GM12878 (cell line): ENCODE data around the gene FBXW7. TPM values are rescaled to one million over a fixed set of nuclear protein-coding genes. Genes with fewer than 3 reads are reported as not detected.

Experiments
- ATAC-seq: fragments of 200-7000 bp; cut with Tn5 transposase; 3 replicates; pipeline ENCODE4 v1.9.1; 2020; ENCODE audit warnings: mild to moderate bottlenecking, moderate library complexity
- BruUV-seq: library from RNA; stranded (reverse); fragments of 400-500 nt; replicated peaks from 2 replicates; lab custom pipeline; 2021; lab: Mats Ljungman, UMichigan
- CTCF ChIA-PET: fragments of 300-600 bp; sonication (Branson Sonifier 250); formaldehyde crosslinking; extraction: SDS; loops from one replicate; lab custom pipeline; 2021; ENCODE audit warnings: inconsistent platforms; lab: Yijun Ruan, JAX
- POLR2A ChIA-PET: fragments of 350-600 bp; formaldehyde crosslinking; extraction: SDS; loops from one replicate; lab custom pipeline; 2021; ENCODE audit warnings: inconsistent platforms; lab: Charles Lee
- RAD21 ChIA-PET: fragments of 300-600 bp; sonication (Branson Sonifier 250); formaldehyde crosslinking; loops from one replicate; lab custom pipeline; 2023; ENCODE audit warnings: antibody characterized with exemption; ENCODE audit not compliant: unreplicated experiment; lab: Charles Lee
- SMC1A ChIA-PET: fragments of 300-600 bp; sonication (Branson Sonifier 250); formaldehyde crosslinking; loops from one replicate; lab custom pipeline; 2023; ENCODE audit not compliant: unreplicated experiment, uncharacterized antibody; lab: Charles Lee
- DNase-seq: peaks from one replicate; pipeline ENCODE4 v3.0.0-alpha.2; 2011; ENCODE audit warnings: low read depth, low spot score
- FAIRE-seq: peaks from 3 replicates; lab custom pipeline; 2011; peaks lifted over from hg19 to GRCh38; lab: Jason Lieb, UNC
- H2AFZ ChIP-seq: 2 replicates; pipeline ENCODE4 v1.6.0; 2011; ENCODE audit warnings: low read depth, low read length, control low read depth; ENCODE audit not compliant: control insufficient read depth
- H3K27ac ChIP-seq: 2 replicates; pipeline ENCODE4 v1.5.1; 2011; ENCODE audit warnings: control low read depth; ENCODE audit not compliant: control insufficient read depth, insufficient read depth
- H3K27me3 ChIP-seq, 2 experiments: replicated peaks in 1 of 2; 2 replicates each; pipeline versions ENCODE4 v1.6.0 to v1.6.1; 2011; ENCODE audit warnings: low read length in 1 of 2; ENCODE audit not compliant: control insufficient read depth in 2 of 2, insufficient read depth in 2 of 2
- H3K36me3 ChIP-seq, 2 experiments: 2 replicates each; pipeline ENCODE4 v1.5.1; 2011; ENCODE audit warnings: low read length in 1 of 2; ENCODE audit not compliant: control insufficient read depth in 2 of 2, insufficient read depth in 2 of 2
- H3K4me1 ChIP-seq: 2 replicates; pipeline ENCODE4 v1.6.1; 2011; ENCODE audit warnings: mild to moderate bottlenecking, low read length, moderate library complexity, mixed read lengths; ENCODE audit not compliant: control insufficient read depth, insufficient read depth
- H3K4me2 ChIP-seq: 2 replicates; pipeline ENCODE4 v1.6.0; 2011; ENCODE audit warnings: control low read depth; ENCODE audit not compliant: control insufficient read depth, insufficient read depth
- H3K4me3 ChIP-seq: fragments of 200-600 bp; sonication (generic); 2 replicates; pipeline ENCODE4 v1.5.1; 2016
- H3K79me2 ChIP-seq: 2 replicates; pipeline ENCODE4 v1.6.0; 2011; ENCODE audit warnings: low read length; ENCODE audit not compliant: control insufficient read depth, insufficient read depth
- H3K9ac ChIP-seq: 2 replicates; pipeline ENCODE4 v1.8.0; 2011; ENCODE audit warnings: low read length, control low read depth, mixed read lengths; ENCODE audit not compliant: control insufficient read depth, insufficient read depth
- H3K9me3 ChIP-seq: replicated peaks from 3 replicates; pipeline ENCODE4 v1.5.1; 2011; ENCODE audit warnings: mild to moderate bottlenecking, low read length; ENCODE audit not compliant: control insufficient read depth, insufficient read depth
- H4K20me1 ChIP-seq: 2 replicates; pipeline ENCODE4 v1.6.0; 2011; ENCODE audit not compliant: control insufficient read depth, insufficient read depth
- BACH1 ChIP-seq: fragments of 450-650 bp; IDR thresholded peaks from 2 replicates; pipeline ENCODE4 v1.6.1; 2017; ENCODE audit warnings: mild to moderate bottlenecking, borderline replicate concordance
- CHD2 ChIP-seq: IDR thresholded peaks from 2 replicates; pipeline ENCODE4 v1.6.1; 2011; ENCODE audit warnings: low read depth, low read length, improper control_type of control experiment, borderline replicate concordance
- STAT3 ChIP-seq: IDR thresholded peaks from 2 replicates; pipeline ENCODE4 v1.6.1; 2011; ENCODE audit warnings: low read depth, low read length, improper control_type of control experiment
- WGBS: methylation state at CpG from one replicate; pipeline ENCODE4 v1.1.6; 2016; ENCODE audit warnings: low lambda C conversion rate; ENCODE audit not compliant: insufficient replicate concordance, insufficient coverage; ENCODE audit errors: missing lambda C conversion rate; 5-methylcytosine and 5-hydroxymethylcytosine counted together
- in situ Hi-C: fragments of 300-500 bp; cut with MboI; formaldehyde crosslinking; loops from 9 replicates; pipeline ENCODE4 v1.14.3; 2018; ENCODE audit warnings: mixed read lengths
- intact Hi-C: fragments of 100-400 bp; cut with micrococcal nuclease; formaldehyde crosslinking; loops from one replicate; pipeline ENCODE4 v1.14.2; 2022; ENCODE audit not compliant: unreplicated experiment
- polyA plus RNA-seq, 11 experiments: library from polyadenylated mRNA; depleted of rRNA in 4 of 11; unstranded in 6 of 11; stranded (reverse) in 5 of 11; fragments of >200 nt; fragmentation: Nextera tagmentation in 4 of 11; fragmentation: Illumina TruSeq in 1 of 11; extraction: Ambion mirVana in 4 of 11; extraction: Trizol in 1 of 11; gene quantifications; 1 replicate in 1 of 11; 2 replicates in 10 of 11; pipeline versions ENCODE4 v1.2.1 to v1.2.3, GENCODE V29; 2011 to 2016; ENCODE audit warnings: inconsistent platforms in 2 of 11, missing spikeins in 2 of 11, low read depth in 1 of 11
- total RNA-seq, 4 experiments: library from RNA; depleted of rRNA in 3 of 4; stranded (reverse); fragments of >200 nt in 3 of 4; fragmentation: Illumina TruSeq in 1 of 4; extraction: Trizol in 1 of 4; gene quantifications; 2 replicates each; pipeline versions ENCODE4 v1.2.1 to v1.2.3, GENCODE V29; 2013 to 2021
- TF ChIP-seq, protein P1 (sequence below): fragments of 450-650 bp; IDR thresholded peaks from 2 replicates; pipeline ENCODE4 v1.6.1; 2017; ENCODE audit warnings: mild to moderate bottlenecking
- TF ChIP-seq, protein P2 (sequence below): fragments of 450-650 bp; formaldehyde crosslinking; IDR thresholded peaks from 2 replicates; pipeline ENCODE4 v1.5.0; 2022; ENCODE audit warnings: mild to moderate bottlenecking, missing genetic modification characterization

The FBXW7 gene
- total and polyA plus RNA-seq, 10 of the 15 experiments (the other 5 are each of a cell fraction or from before 2014, with no cell fraction given), result 35.8 to 118 (median 47.2) TPM

DNA sequence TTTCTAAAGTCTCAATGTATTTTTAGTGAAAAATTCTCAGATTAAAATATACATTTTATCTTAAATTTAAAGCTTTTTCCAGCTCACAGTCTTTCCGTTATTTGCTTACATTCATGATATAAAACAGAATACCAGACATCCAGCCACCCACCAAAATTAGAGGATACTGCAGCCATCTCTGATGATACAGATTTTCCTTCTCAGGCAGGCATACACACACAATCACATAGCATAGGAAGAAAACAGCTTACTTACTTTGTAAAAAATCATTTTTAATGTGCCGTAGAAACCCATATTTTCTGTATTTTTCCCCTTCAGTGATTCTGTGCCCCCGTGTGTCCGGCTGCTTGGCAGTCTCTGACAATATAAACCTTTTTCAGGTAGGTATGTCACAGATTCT is 183.7 kb downstream of the FBXW7 start:
- ATAC-seq, result peak; percentile 24
- ChIA-PET CTCF (interaction anchor here (1.0 to 1.9 kb wide), 5 partner anchors 11 to 151 kb away, joined by 3 to 9 read pairs (median 3); no protein-coding TSS in a partner anchor), SMC1A (interaction anchor here (0.6 to 3.1 kb wide), 11 partner anchors 9 to 383 kb away, joined by 3 to 15 read pairs (median 4); no protein-coding TSS in a partner anchor), RAD21 (interaction anchor here (0.9 to 2.9 kb wide), 8 partner anchors 10 to 149 kb away, joined by 3 to 11 read pairs (median 4); no protein-coding TSS in a partner anchor), POLR2A (interaction anchor here (0.6 to 1.0 kb wide), 2 partner anchors 10 to 1340 kb away, joined by 3 to 4 read pairs; no protein-coding TSS in a partner anchor)
- in situ Hi-C loops (no loop called here), intact Hi-C loops (no loop called here)
- TF ChIP-seq CHD2 (0 out of 2 replicates have a peak, but pooled peaks have one; percentile 14), BACH1 (no peak)
- Histone ChIP-seq H3K79me2 (peaks cover 36% of the 10 kb centered on the region), H3K4me1 (no peaks in the 10 kb centered on the region; the same call in 1 of the 2 replicates), H3K4me3 (peak overlapping the region; percentile 64), H3K27ac (peak overlapping the region; percentile 74), H2AFZ (peak overlapping the region; percentile 60), H3K36me3 (no peaks in the 10 kb centered on the region), H3K4me2 (peak overlapping the region; percentile 79), H4K20me1 (no peaks in the 10 kb centered on the region), H3K9ac (peak overlapping the region; percentile 57), H3K9me3 (no peaks in the 10 kb centered on the region), H3K27me3 (no peaks in the 10 kb centered on the region)
- no peak for FAIRE-seq
- WGBS, result 97% methylated on average over 4 of the region's 4 CpGs
- TSS peak; percentile 53 for BruUV-seq
- DNase-seq, result no peak

GRCh38 chr4:152351080-152351479 is 184.8 kb downstream of the FBXW7 start:
- H3K27ac ChIP-seq, result peak overlapping the region; percentile 43; the same call in 1 of the 2 replicates
- no peak overlapping the region for H2AFZ ChIP-seq
- no TSS peak for BruUV-seq
- intact Hi-C loops (no loop called here), in situ Hi-C loops (no loop called here)
- FAIRE-seq (no peak), ATAC-seq (peak; percentile 16; the same call in 2 of the 3 replicates), DNase-seq (no peak)
- no peaks in the 10 kb centered on the region; the same call in 1 of the 2 replicates for H3K4me1 ChIP-seq
- H3K36me3 ChIP-seq, result peaks cover 0 to 7% of the 10 kb centered on the region in 2 experiments; a peak in 2 of 4 replicates
- no peaks in the 10 kb centered on the region for H3K27me3 ChIP-seq
- H3K4me3 ChIP-seq, result peak overlapping the region; percentile 49
- H3K4me2 ChIP-seq, result peak overlapping the region; percentile 49; the same call in 1 of the 2 replicates
- ChIA-PET SMC1A (interaction anchor here (1.2 to 3.1 kb wide), 8 partner anchors 9 to 384 kb away, joined by 3 to 15 read pairs (median 4); no protein-coding TSS in a partner anchor), POLR2A (interaction anchor here (0.6 kb wide), 1 partner anchor 11 kb away, joined by 6 read pairs; no protein-coding TSS in a partner anchor), RAD21 (interaction anchor here (0.7 to 2.9 kb wide), 4 partner anchors 11 to 151 kb away, joined by 3 to 11 read pairs (median 6); no protein-coding TSS in a partner anchor), CTCF (interaction anchor here (0.6 to 1.5 kb wide), 6 partner anchors 14 to 495 kb away, joined by 3 to 5 read pairs (median 3); no protein-coding TSS in a partner anchor)
- TF ChIP-seq STAT3, result no peak
- TF ChIP-seq, protein P1, sequence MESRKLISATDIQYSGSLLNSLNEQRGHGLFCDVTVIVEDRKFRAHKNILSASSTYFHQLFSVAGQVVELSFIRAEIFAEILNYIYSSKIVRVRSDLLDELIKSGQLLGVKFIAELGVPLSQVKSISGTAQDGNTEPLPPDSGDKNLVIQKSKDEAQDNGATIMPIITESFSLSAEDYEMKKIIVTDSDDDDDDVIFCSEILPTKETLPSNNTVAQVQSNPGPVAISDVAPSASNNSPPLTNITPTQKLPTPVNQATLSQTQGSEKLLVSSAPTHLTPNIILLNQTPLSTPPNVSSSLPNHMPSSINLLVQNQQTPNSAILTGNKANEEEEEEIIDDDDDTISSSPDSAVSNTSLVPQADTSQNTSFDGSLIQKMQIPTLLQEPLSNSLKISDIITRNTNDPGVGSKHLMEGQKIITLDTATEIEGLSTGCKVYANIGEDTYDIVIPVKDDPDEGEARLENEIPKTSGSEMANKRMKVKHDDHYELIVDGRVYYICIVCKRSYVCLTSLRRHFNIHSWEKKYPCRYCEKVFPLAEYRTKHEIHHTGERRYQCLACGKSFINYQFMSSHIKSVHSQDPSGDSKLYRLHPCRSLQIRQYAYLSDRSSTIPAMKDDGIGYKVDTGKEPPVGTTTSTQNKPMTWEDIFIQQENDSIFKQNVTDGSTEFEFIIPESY, result no peak
- TF ChIP-seq, protein P2, sequence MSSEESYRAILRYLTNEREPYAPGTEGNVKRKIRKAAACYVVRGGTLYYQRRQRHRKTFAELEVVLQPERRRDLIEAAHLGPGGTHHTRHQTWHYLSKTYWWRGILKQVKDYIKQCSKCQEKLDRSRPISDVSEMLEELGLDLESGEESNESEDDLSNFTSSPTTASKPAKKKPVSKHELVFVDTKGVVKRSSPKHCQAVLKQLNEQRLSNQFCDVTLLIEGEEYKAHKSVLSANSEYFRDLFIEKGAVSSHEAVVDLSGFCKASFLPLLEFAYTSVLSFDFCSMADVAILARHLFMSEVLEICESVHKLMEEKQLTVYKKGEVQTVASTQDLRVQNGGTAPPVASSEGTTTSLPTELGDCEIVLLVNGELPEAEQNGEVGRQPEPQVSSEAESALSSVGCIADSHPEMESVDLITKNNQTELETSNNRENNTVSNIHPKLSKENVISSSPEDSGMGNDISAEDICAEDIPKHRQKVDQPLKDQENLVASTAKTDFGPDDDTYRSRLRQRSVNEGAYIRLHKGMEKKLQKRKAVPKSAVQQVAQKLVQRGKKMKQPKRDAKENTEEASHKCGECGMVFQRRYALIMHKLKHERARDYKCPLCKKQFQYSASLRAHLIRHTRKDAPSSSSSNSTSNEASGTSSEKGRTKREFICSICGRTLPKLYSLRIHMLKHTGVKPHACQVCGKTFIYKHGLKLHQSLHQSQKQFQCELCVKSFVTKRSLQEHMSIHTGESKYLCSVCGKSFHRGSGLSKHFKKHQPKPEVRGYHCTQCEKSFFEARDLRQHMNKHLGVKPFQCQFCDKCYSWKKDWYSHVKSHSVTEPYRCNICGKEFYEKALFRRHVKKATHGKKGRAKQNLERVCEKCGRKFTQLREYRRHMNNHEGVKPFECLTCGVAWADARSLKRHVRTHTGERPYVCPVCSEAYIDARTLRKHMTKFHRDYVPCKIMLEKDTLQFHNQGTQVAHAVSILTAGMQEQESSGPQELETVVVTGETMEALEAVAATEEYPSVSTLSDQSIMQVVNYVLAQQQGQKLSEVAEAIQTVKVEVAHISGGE (CRISPR knock-in tag), result no peak
- no peaks in the 10 kb centered on the region for H4K20me1 ChIP-seq
- WGBS, result 95% methylated on average over 2 of the region's 2 CpGs
- H3K9me3 ChIP-seq, result no peaks in the 10 kb centered on the region
- peaks cover 33% of the 10 kb centered on the region for H3K79me2 ChIP-seq
- H3K9ac ChIP-seq, result no peak overlapping the region; the same call in 1 of the 2 replicates
